ENCODE results near the gene EIF4G3.

Gene EIF4G3

GRCh38 chr1:20840731-20841130 is 336.0 kb downstream of the EIF4G3 start:
- Histone ChIP-seq H3K27me3 (ENCODE audit: insufficient read depth, low read depth, severe bottlenecking) (no peaks in the 10 kb centered on the region), H3K36me3 (peaks cover 15% of the 10 kb centered on the region), H3K4me3 (ENCODE audit: low read depth, low read length) (no peak overlapping the region), H3K9me3 (ENCODE audit: severe bottlenecking) (no peaks in the 10 kb centered on the region), H3K27ac (no peak overlapping the region)
- no peak for DNase-seq
- no peak for TF ChIP-seq CTCF (IDR thresholded peaks at IDR 0.05; ENCODE audit: low read depth, low read length)

- H3K9me3 ChIP-seq (ENCODE audit: severe bottlenecking), result no peaks in the 10 kb centered on the region
- TF ChIP-seq CTCF (IDR thresholded peaks at IDR 0.05; ENCODE audit: low read depth, low read length), result no peak
- no peak overlapping the region for H3K4me3 ChIP-seq (ENCODE audit: low read depth, low read length)
- H3K36me3 ChIP-seq, result peaks cover 6% of the 10 kb centered on the region
- H3K27me3 ChIP-seq (ENCODE audit: insufficient read depth, low read depth, severe bottlenecking), result no peaks in the 10 kb centered on the region
- DNase-seq, result no peak
- no peak overlapping the region for H3K27ac ChIP-seq
Observed at GRCh38 chr1:20837554-20838192, 339.0 kb downstream of the EIF4G3 start.

- Histone ChIP-seq H3K27ac (no peak overlapping the region), H3K4me3 (ENCODE audit: low read depth, low read length) (no peak overlapping the region), H3K9me3 (ENCODE audit: severe bottlenecking) (no peaks in the 10 kb centered on the region), H3K36me3 (peaks cover 6% of the 10 kb centered on the region), H3K27me3 (ENCODE audit: insufficient read depth, low read depth, severe bottlenecking) (no peaks in the 10 kb centered on the region)
- no peak for DNase-seq
- no peak for TF ChIP-seq CTCF (IDR thresholded peaks at IDR 0.05; ENCODE audit: low read depth, low read length)
Observed at GRCh38 chr1:20836230-20836629, 340.5 kb downstream of the EIF4G3 start.

- Histone ChIP-seq H3K36me3 (no peaks in the 10 kb centered on the region; the same call in none of the 2 replicates), H3K27me3 (ENCODE audit: insufficient read depth, low read depth, severe bottlenecking) (no peaks in the 10 kb centered on the region), H3K4me3 (ENCODE audit: low read depth, low read length) (no peak overlapping the region), H3K9me3 (ENCODE audit: severe bottlenecking) (no peaks in the 10 kb centered on the region), H3K27ac (no peak overlapping the region)
- no peak for DNase-seq
- TF ChIP-seq CTCF (IDR thresholded peaks at IDR 0.05; ENCODE audit: low read depth, low read length), result no peak
Observed at GRCh38 chr1:20834780-20835179, 341.9 kb downstream of the EIF4G3 start.

- DNase-seq, result no peak
- no peaks in the 10 kb centered on the region for H3K27me3 ChIP-seq (ENCODE audit: insufficient read depth, low read depth, severe bottlenecking)
Observed at GRCh38 chr1:20834192-20834591, 342.5 kb downstream of the EIF4G3 start.

More at GRCh38 chr1:20834192-20834591, 342.5 kb downstream of the EIF4G3 start:
- no peaks in the 10 kb centered on the region for H3K9me3 ChIP-seq (ENCODE audit: severe bottlenecking)
- H3K36me3 ChIP-seq, result peaks cover 3% of the 10 kb centered on the region; the same call in 1 of the 2 replicates
- TF ChIP-seq CTCF (IDR thresholded peaks at IDR 0.05; ENCODE audit: low read depth, low read length), result no peak
- H3K4me3 ChIP-seq (ENCODE audit: low read depth, low read length), result no peak overlapping the region
- no peak overlapping the region for H3K27ac ChIP-seq
